Measurements from ENCODE around the gene EFHD1.

Gene EFHD1

DNA sequence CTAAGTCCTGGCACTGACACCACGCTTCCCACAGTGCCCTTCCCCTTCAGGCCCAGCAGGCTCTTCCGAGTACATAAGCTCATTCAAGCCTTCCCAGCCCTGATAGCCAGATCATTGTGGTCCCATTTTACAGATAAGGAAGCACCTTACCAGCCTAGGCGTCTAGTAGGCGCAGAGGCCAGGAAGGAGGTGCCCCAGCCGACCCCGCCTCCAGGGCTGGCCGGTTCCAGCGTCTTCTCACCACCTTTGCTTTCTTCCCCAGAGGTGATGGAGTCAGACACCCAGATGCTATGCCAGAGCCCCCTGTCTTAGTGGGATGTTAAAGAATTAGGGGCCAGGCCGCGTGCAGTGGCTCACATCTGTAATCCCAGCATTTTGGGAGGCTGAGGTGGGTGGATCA is 28.9 kb upstream of the EFHD1 start:
- Mint-ChIP-seq H3K4me3 (peak overlapping the region in 1 of 2 donors; percentile 72), H3K27me3 (peaks cover 11 to 25% of the 10 kb centered on the region in 2 donors), H3K36me3 (ENCODE audit: insufficient read depth) (no peaks in the 10 kb centered on the region), H3K4me1 (ENCODE audit: low read depth in 2 of 2) (peaks cover 5 to 10% of the 10 kb centered on the region in 2 donors), H3K27ac (no peak overlapping the region), H3K9me3 (no peaks in the 10 kb centered on the region)
- DNase-seq (no peak), ATAC-seq (replicated peaks) (no peak)

DNA sequence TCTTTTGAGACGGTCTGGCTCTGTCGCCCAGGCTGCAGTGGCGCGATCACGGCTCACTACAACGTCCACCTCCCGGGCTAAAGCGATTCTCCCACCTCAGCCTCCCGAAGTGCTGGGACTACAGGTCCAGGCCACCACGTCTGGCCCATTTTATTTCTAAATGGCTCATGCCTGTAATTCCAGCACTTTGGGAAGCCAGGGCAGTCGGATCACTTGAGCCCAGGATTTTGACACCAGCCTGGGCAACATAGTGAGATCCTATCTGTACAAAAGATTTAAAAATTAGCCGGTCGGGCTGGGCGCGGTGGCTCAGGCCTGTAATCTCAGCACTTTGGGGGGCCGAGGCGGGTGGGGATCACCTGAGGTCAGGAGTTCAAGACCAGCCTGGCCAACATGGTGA is 26.4 kb upstream of the EFHD1 start:
- peaks cover 11 to 18% of the 10 kb centered on the region in 2 donors for H3K27me3 Mint-ChIP-seq

GRCh38 chr2:232609607-232610006 is 23.8 kb upstream of the EFHD1 start:
- Mint-ChIP-seq H3K27me3 (peaks cover under 1 to 2% of the 10 kb centered on the region in 2 donors), H3K4me1 (ENCODE audit: low read depth in 2 of 2) (peaks cover 5 to 7% of the 10 kb centered on the region in 2 donors), H3K4me3 (no peak overlapping the region), H3K27ac (no peak overlapping the region), H3K9me3 (no peaks in the 10 kb centered on the region), H3K36me3 (ENCODE audit: insufficient read depth) (no peaks in the 10 kb centered on the region)
- ATAC-seq (replicated peaks) = no peak
- DNase-seq = no peak

More for the DNA sequence above, 26.4 kb upstream of the EFHD1 start:
- no peak overlapping the region for H3K27ac Mint-ChIP-seq
- ATAC-seq (replicated peaks) (no peak), DNase-seq (no peak)
- no peaks in the 10 kb centered on the region for H3K36me3 Mint-ChIP-seq (ENCODE audit: insufficient read depth)
- H3K4me3 Mint-ChIP-seq = no peak overlapping the region
- peaks cover 5 to 10% of the 10 kb centered on the region in 2 donors for H3K4me1 Mint-ChIP-seq (ENCODE audit: low read depth in 2 of 2)
- H3K9me3 Mint-ChIP-seq = no peaks in the 10 kb centered on the region

GRCh38 chr2:232610081-232610480 is 23.3 kb upstream of the EFHD1 start:
- DNase-seq = no peak
- Mint-ChIP-seq H3K36me3 (ENCODE audit: insufficient read depth) (no peaks in the 10 kb centered on the region), H3K4me3 (no peak overlapping the region), H3K27ac (no peak overlapping the region), H3K27me3 (no peaks in the 10 kb centered on the region), H3K9me3 (no peaks in the 10 kb centered on the region), H3K4me1 (ENCODE audit: low read depth in 2 of 2) (peaks cover 5 to 7% of the 10 kb centered on the region in 2 donors)
- ATAC-seq (replicated peaks) = no peak

DNA sequence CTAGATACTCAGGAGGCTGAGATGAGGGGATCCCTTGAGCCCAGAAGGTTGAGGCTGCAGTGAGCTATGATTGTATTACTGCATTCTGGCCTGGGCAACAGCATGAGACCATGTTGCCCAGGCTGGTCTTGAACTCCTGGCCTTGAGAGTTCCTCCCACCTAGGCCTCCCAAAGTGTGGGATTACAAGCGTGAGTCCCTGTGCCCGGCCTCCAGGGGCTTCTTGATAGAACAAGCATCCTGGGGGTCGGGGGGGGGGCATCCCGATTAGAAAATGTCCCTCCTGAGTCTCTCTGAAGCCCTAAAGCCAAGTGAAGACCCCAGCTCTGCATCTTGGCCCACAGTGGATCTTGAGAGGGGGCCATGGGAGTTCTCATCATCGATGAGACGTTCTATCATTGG is 22.3 kb upstream of the EFHD1 start:
- no peaks in the 10 kb centered on the region for H3K27me3 Mint-ChIP-seq
- H3K27ac Mint-ChIP-seq = no peak overlapping the region
- H3K9me3 Mint-ChIP-seq = no peaks in the 10 kb centered on the region
- DNase-seq (no peak), ATAC-seq (replicated peaks) (no peak)
- H3K4me1 Mint-ChIP-seq (ENCODE audit: low read depth in 2 of 2) = peaks cover 2 to 4% of the 10 kb centered on the region in 2 donors
- no peaks in the 10 kb centered on the region for H3K36me3 Mint-ChIP-seq (ENCODE audit: insufficient read depth)
- H3K4me3 Mint-ChIP-seq = no peak overlapping the region

GRCh38 chr2:232611559-232612218 is 21.7 kb upstream of the EFHD1 start:
- Mint-ChIP-seq H3K27ac (no peak overlapping the region), H3K4me1 (ENCODE audit: low read depth in 2 of 2) (no peaks in the 10 kb centered on the region), H3K4me3 (no peak overlapping the region), H3K36me3 (ENCODE audit: insufficient read depth) (no peaks in the 10 kb centered on the region), H3K27me3 (no peaks in the 10 kb centered on the region), H3K9me3 (no peaks in the 10 kb centered on the region)
- DNase-seq = peak; percentile 60 to 69 (median 66)
- peak; percentile 50 for ATAC-seq (replicated peaks)

DNA sequence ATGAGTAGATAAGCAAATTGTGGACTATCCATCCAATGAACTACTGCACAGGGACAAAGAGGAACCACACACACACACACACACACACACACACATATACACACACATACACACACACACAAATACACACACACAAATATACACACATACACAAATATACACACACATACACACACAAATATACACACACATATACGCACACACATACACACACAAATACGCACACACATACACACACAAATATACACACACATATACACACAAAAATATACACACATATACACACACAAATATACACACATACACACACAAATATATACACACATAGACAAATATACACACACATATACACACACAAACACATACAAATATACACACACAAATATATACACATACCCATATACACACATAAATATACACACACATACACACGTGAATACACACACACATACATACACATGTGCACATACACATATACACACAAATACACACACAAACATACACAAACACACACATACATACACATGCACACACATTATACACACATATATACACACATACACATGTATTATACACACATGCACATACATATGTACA is 19.8 kb upstream of the EFHD1 start:
- DNase-seq (no peak), ATAC-seq (replicated peaks) (no peak)
- H3K4me1 Mint-ChIP-seq (ENCODE audit: low read depth in 2 of 2) = no peaks in the 10 kb centered on the region
- H3K9me3 Mint-ChIP-seq = no peaks in the 10 kb centered on the region
- no peaks in the 10 kb centered on the region for H3K27me3 Mint-ChIP-seq
- no peaks in the 10 kb centered on the region for H3K36me3 Mint-ChIP-seq (ENCODE audit: insufficient read depth)
- no peak overlapping the region for H3K4me3 Mint-ChIP-seq
- H3K27ac Mint-ChIP-seq = no peak overlapping the region

GRCh38 chr2:232615339-232615738 is 18.1 kb upstream of the EFHD1 start:
- no peak for DNase-seq

GRCh38 chr2:232621186-232621585 is 12.2 kb upstream of the EFHD1 start:
- ATAC-seq (replicated peaks) = no peak
- H3K27ac Mint-ChIP-seq = no peak overlapping the region
- H3K4me3 Mint-ChIP-seq = no peak overlapping the region
- no peaks in the 10 kb centered on the region for H3K9me3 Mint-ChIP-seq
- no peaks in the 10 kb centered on the region for H3K4me1 Mint-ChIP-seq (ENCODE audit: low read depth in 2 of 2)
- H3K27me3 Mint-ChIP-seq = peaks cover 22 to 47% of the 10 kb centered on the region in 2 donors
- no peak for DNase-seq
- H3K36me3 Mint-ChIP-seq (ENCODE audit: insufficient read depth) = no peaks in the 10 kb centered on the region

More at GRCh38 chr2:232615339-232615738, 18.1 kb upstream of the EFHD1 start:
- Mint-ChIP-seq H3K9me3 (no peaks in the 10 kb centered on the region), H3K27me3 (peaks cover 0 to 1% of the 10 kb centered on the region in 2 donors), H3K4me3 (no peak overlapping the region), H3K36me3 (ENCODE audit: insufficient read depth) (no peaks in the 10 kb centered on the region), H3K4me1 (ENCODE audit: low read depth in 2 of 2) (no peaks in the 10 kb centered on the region), H3K27ac (no peak overlapping the region)
- ATAC-seq (replicated peaks) = no peak

DNA sequence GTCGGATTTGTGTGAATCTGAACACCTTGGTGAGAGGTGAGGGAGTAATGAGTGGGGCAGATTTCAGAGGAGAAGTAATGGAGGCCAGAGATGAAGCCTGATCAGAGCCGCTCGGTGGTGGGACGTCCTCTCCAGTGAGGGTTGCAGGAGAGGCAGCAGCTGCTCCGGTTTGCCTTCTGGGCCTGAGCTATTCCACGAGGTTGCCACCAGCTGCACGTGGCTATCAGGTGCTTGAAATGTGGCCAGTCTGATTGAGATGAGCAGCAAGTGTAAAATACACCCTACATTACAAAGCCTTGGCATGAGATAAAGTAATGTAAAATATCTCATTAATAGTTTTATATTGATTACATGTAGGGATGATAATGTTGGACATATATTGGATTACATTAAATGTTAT is 10.8 kb upstream of the EFHD1 start:
- Mint-ChIP-seq H3K36me3 (ENCODE audit: insufficient read depth) (no peaks in the 10 kb centered on the region), H3K27me3 (peaks cover 22 to 47% of the 10 kb centered on the region in 2 donors), H3K4me3 (no peak overlapping the region), H3K9me3 (no peaks in the 10 kb centered on the region), H3K27ac (no peak overlapping the region), H3K4me1 (ENCODE audit: low read depth in 2 of 2) (no peaks in the 10 kb centered on the region)
- ATAC-seq (replicated peaks) (no peak), DNase-seq (no peak)

DNA sequence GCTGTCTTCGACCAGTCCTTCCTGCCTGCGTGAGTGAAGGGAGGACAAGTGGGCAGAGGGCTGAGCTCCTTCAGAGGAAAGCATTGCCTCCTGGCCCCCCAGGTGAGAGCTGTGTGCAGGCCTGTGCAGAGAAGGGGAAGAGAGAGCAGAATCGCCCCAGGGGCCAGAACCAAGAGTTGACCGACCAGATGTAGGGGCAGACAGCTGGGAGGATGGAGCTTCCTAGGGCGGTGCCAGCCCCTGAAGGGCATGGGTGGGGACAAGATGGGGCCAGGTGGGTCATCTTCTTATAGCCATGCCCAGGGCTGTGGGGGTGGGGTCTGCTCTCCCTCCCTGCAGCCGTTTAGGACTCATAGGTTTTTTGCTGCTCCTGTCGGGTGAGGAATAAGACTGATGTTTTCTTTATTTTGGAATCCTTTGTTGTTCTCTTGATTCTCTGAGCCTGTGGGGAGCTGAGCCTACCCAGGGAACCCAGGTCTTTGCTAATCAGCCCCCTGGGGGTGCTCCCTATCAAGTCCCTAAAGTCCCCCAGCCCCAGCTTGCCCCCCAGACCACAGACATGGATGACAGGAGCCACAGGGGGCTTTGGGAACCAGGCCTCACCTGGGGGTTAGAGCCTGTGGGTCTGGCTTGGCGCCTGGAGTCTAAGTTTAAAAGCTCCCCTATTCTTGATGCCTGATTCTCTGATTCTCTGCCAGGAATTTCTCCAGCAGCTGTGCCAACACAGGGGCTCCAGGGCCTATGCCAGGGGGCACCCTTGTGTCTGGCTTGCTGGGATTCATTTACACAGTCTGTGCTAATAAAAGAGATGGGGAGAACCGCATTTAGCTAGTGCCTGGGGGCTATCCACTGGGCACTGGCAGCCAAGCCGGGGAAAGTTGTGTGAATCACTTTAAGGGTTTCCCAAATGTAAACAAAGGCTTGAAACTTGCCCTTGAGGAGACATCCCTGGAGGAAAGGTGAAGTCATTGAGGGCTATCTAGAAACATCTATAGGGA is 9.3 kb upstream of the EFHD1 start:
- ATAC-seq (replicated peaks) = no peak
- no peak overlapping the region for H3K27ac Mint-ChIP-seq
- H3K27me3 Mint-ChIP-seq = peaks cover 22 to 47% of the 10 kb centered on the region in 2 donors
- H3K36me3 Mint-ChIP-seq (ENCODE audit: insufficient read depth) = no peaks in the 10 kb centered on the region
- no peaks in the 10 kb centered on the region for H3K4me1 Mint-ChIP-seq (ENCODE audit: low read depth in 2 of 2)
- no peaks in the 10 kb centered on the region for H3K9me3 Mint-ChIP-seq
- no peak for DNase-seq
- H3K4me3 Mint-ChIP-seq = no peak overlapping the region

- no peaks in the 10 kb centered on the region for H3K4me1 Mint-ChIP-seq (ENCODE audit: low read depth in 2 of 2)
- no peak overlapping the region for H3K4me3 Mint-ChIP-seq
- H3K27me3 Mint-ChIP-seq = peaks cover 17 to 34% of the 10 kb centered on the region in 2 donors
- H3K27ac Mint-ChIP-seq = no peak overlapping the region
- no peaks in the 10 kb centered on the region for H3K9me3 Mint-ChIP-seq
- H3K36me3 Mint-ChIP-seq (ENCODE audit: insufficient read depth) = peaks cover 5% of the 10 kb centered on the region
- ATAC-seq (replicated peaks) (no peak), DNase-seq (no peak)
Measured at GRCh38 chr2:232626584-232626983, 6.8 kb upstream of the EFHD1 start.

DNA sequence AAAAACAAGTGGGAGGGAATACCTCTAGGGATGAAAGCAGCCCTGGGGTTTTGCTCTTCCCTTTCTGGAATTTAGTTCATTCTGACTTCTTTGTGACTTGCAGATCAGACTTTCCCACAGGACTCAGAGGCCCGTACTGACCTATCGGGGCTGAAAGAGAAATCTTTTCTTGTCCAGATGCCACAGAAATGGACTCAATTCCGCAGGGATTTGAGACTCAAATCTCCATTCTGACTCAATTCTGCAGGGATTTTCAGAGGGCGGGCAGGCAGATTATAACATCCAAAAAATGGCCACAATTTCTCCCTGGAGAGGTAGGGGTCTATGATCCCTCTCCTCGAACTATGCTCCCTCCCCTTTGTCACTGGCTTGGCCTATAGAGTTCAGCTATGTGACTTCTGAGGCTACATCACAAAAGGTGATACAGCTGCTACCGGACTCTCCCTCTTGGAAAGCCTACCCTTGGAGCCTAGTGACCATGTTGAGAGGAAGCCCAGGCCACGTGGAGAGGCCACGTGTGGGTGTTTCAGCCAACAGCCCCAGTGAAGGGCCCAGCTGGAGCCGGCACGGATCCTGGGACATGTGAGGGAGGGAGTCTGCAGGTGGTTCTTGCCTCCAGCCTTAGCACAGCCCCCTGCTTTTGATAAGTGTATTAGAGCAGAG is 4.8 kb upstream of the EFHD1 start:
- Mint-ChIP-seq H3K4me3 (no peak overlapping the region), H3K36me3 (ENCODE audit: insufficient read depth) (peaks cover 5% of the 10 kb centered on the region), H3K27ac (no peak overlapping the region), H3K4me1 (ENCODE audit: low read depth in 2 of 2) (peaks cover 3 to 5% of the 10 kb centered on the region in 2 donors), H3K9me3 (no peaks in the 10 kb centered on the region), H3K27me3 (peaks cover 25 to 31% of the 10 kb centered on the region in 2 donors)
- ATAC-seq (replicated peaks) = no peak
- no peak for DNase-seq

All from effector memory CD8-positive, alpha-beta T cell (primary cell).